ENCODE measurements around the gene PTH1R.
"Not testable (repeated sequence)": the region's sequence is repeated elsewhere in the genome, so short reads cannot be mapped to it uniquely, and the experiment has no call there.

The PTH1R gene

GRCh38 chr3:46909535-46910161 lies 32.1 kb downstream of the PTH1R start:
- H3K9ac ChIP-seq (ENCODE audit: low read depth, low read length): no peak overlapping the region
- H3K36me3 ChIP-seq (ENCODE audit: insufficient read depth, low read length): no peaks in the 10 kb centered on the region; the same call in 1 of the 2 replicates
- H3K9me3 ChIP-seq (ENCODE audit: control insufficient read depth, insufficient read depth, low read length): no peaks in the 10 kb centered on the region
- H3K4me1 ChIP-seq (ENCODE audit: insufficient read depth, low read length): no peaks in the 10 kb centered on the region

- Histone ChIP-seq H3K4me1 (ENCODE audit: insufficient read depth, low read length) (no peaks in the 10 kb centered on the region), H3K9ac (ENCODE audit: low read depth, low read length) (no peak overlapping the region), H3K36me3 (ENCODE audit: insufficient read depth, low read length) (no peaks in the 10 kb centered on the region; the same call in 1 of the 2 replicates), H3K9me3 (ENCODE audit: control insufficient read depth, insufficient read depth, low read length) (no peaks in the 10 kb centered on the region)
Measured at GRCh38 chr3:46910166-46910760, 32.7 kb downstream of the PTH1R start.

GRCh38 chr3:46910914-46911313 lies 33.4 kb downstream of the PTH1R start:
- H3K9ac ChIP-seq (ENCODE audit: low read depth, low read length); H3K9me3 ChIP-seq (ENCODE audit: control insufficient read depth, insufficient read depth, low read length); H3K4me1 ChIP-seq (ENCODE audit: insufficient read depth, low read length); H3K36me3 ChIP-seq (ENCODE audit: insufficient read depth, low read length): not testable (repeated sequence)

GRCh38 chr3:46912986-46913385 lies 35.5 kb downstream of the PTH1R start:
- Histone ChIP-seq H3K36me3 (ENCODE audit: insufficient read depth, low read length) (peaks cover 5% of the 10 kb centered on the region; the same call in 1 of the 2 replicates), H3K9ac (ENCODE audit: low read depth, low read length) (no peak overlapping the region), H3K4me1 (ENCODE audit: insufficient read depth, low read length) (no peaks in the 10 kb centered on the region), H3K9me3 (ENCODE audit: control insufficient read depth, insufficient read depth, low read length) (0 out of 2 replicates have a peak, but pooled peaks cover 7% of the 10 kb centered on the region)

GRCh38 chr3:46913644-46914043 lies 36.1 kb downstream of the PTH1R start:
- Histone ChIP-seq H3K36me3 (ENCODE audit: insufficient read depth, low read length) (peaks cover 9% of the 10 kb centered on the region; the same call in 1 of the 2 replicates), H3K9ac (ENCODE audit: low read depth, low read length) (no peak overlapping the region), H3K9me3 (ENCODE audit: control insufficient read depth, insufficient read depth, low read length) (peaks cover 12% of the 10 kb centered on the region; the same call in 1 of the 2 replicates), H3K4me1 (ENCODE audit: insufficient read depth, low read length) (no peaks in the 10 kb centered on the region)

- peaks cover 20% of the 10 kb centered on the region; the same call in 1 of the 2 replicates for H3K36me3 ChIP-seq (ENCODE audit: insufficient read depth, low read length)
- H3K9me3 ChIP-seq (ENCODE audit: control insufficient read depth, insufficient read depth, low read length): peaks cover 12% of the 10 kb centered on the region; the same call in 1 of the 2 replicates
- H3K9ac ChIP-seq (ENCODE audit: low read depth, low read length): no peak overlapping the region
- H3K4me1 ChIP-seq (ENCODE audit: insufficient read depth, low read length): no peaks in the 10 kb centered on the region
Measured at GRCh38 chr3:46914849-46915248, 37.3 kb downstream of the PTH1R start.

GRCh38 chr3:46915297-46915822 lies 37.8 kb downstream of the PTH1R start:
- Histone ChIP-seq H3K4me1 (ENCODE audit: insufficient read depth, low read length) (no peaks in the 10 kb centered on the region), H3K9me3 (ENCODE audit: control insufficient read depth, insufficient read depth, low read length) (peaks cover 12% of the 10 kb centered on the region; the same call in 1 of the 2 replicates), H3K9ac (ENCODE audit: low read depth, low read length) (no peak overlapping the region), H3K36me3 (ENCODE audit: insufficient read depth, low read length) (peaks cover 23% of the 10 kb centered on the region; the same call in 1 of the 2 replicates)

- H3K9me3 ChIP-seq (ENCODE audit: control insufficient read depth, insufficient read depth, low read length): peaks cover 12% of the 10 kb centered on the region; the same call in 1 of the 2 replicates
- H3K36me3 ChIP-seq (ENCODE audit: insufficient read depth, low read length): peaks cover 29% of the 10 kb centered on the region
- H3K9ac ChIP-seq (ENCODE audit: low read depth, low read length): no peak overlapping the region
- H3K4me1 ChIP-seq (ENCODE audit: insufficient read depth, low read length): no peaks in the 10 kb centered on the region
Measured at GRCh38 chr3:46916278-46916677, 38.8 kb downstream of the PTH1R start.

GRCh38 chr3:46916799-46917198 lies 39.3 kb downstream of the PTH1R start:
- Histone ChIP-seq H3K9ac (ENCODE audit: low read depth, low read length) (no peak overlapping the region), H3K9me3 (ENCODE audit: control insufficient read depth, insufficient read depth, low read length) (peaks cover 12% of the 10 kb centered on the region; the same call in 1 of the 2 replicates), H3K36me3 (ENCODE audit: insufficient read depth, low read length) (peaks cover 34% of the 10 kb centered on the region)

GRCh38 chr3:46917257-46917656 lies 39.7 kb downstream of the PTH1R start:
- Histone ChIP-seq H3K9me3 (ENCODE audit: control insufficient read depth, insufficient read depth, low read length) (peaks cover 12% of the 10 kb centered on the region; the same call in 1 of the 2 replicates), H3K36me3 (ENCODE audit: insufficient read depth, low read length) (peaks cover 35% of the 10 kb centered on the region), H3K4me1 (ENCODE audit: insufficient read depth, low read length) (no peaks in the 10 kb centered on the region), H3K9ac (ENCODE audit: low read depth, low read length) (no peak overlapping the region)

More at GRCh38 chr3:46916799-46917198, 39.3 kb downstream of the PTH1R start:
- H3K4me1 ChIP-seq (ENCODE audit: insufficient read depth, low read length): no peaks in the 10 kb centered on the region

GRCh38 chr3:46918202-46918601 lies 40.7 kb downstream of the PTH1R start:
- H3K36me3 ChIP-seq (ENCODE audit: insufficient read depth, low read length): peaks cover 43% of the 10 kb centered on the region
- H3K9ac ChIP-seq (ENCODE audit: low read depth, low read length): no peak overlapping the region
- peaks cover 12% of the 10 kb centered on the region; the same call in 1 of the 2 replicates for H3K9me3 ChIP-seq (ENCODE audit: control insufficient read depth, insufficient read depth, low read length)

GRCh38 chr3:46918634-46919033 lies 41.1 kb downstream of the PTH1R start:
- no peaks in the 10 kb centered on the region for H3K4me1 ChIP-seq (ENCODE audit: insufficient read depth, low read length)
- peaks cover 46% of the 10 kb centered on the region for H3K36me3 ChIP-seq (ENCODE audit: insufficient read depth, low read length)
- no peak overlapping the region for H3K9ac ChIP-seq (ENCODE audit: low read depth, low read length)
- peaks cover 12% of the 10 kb centered on the region; the same call in 1 of the 2 replicates for H3K9me3 ChIP-seq (ENCODE audit: control insufficient read depth, insufficient read depth, low read length)

More at GRCh38 chr3:46918202-46918601, 40.7 kb downstream of the PTH1R start:
- H3K4me1 ChIP-seq (ENCODE audit: insufficient read depth, low read length): no peaks in the 10 kb centered on the region

GRCh38 chr3:46921041-46921440 lies 43.5 kb downstream of the PTH1R start:
- H3K4me1 ChIP-seq (ENCODE audit: insufficient read depth, low read length): no peaks in the 10 kb centered on the region
- H3K9me3 ChIP-seq (ENCODE audit: control insufficient read depth, insufficient read depth, low read length): peaks cover 12% of the 10 kb centered on the region; the same call in 1 of the 2 replicates
- no peak overlapping the region for H3K9ac ChIP-seq (ENCODE audit: low read depth, low read length)
- H3K36me3 ChIP-seq (ENCODE audit: insufficient read depth, low read length): peaks cover 51% of the 10 kb centered on the region

GRCh38 chr3:46921871-46922271 lies 44.4 kb downstream of the PTH1R start:
- Histone ChIP-seq H3K9ac (ENCODE audit: low read depth, low read length) (no peak overlapping the region), H3K36me3 (ENCODE audit: insufficient read depth, low read length) (peaks cover 51% of the 10 kb centered on the region), H3K4me1 (ENCODE audit: insufficient read depth, low read length) (no peaks in the 10 kb centered on the region)

More at GRCh38 chr3:46921871-46922271, 44.4 kb downstream of the PTH1R start:
- H3K9me3 ChIP-seq (ENCODE audit: control insufficient read depth, insufficient read depth, low read length): peaks cover 12% of the 10 kb centered on the region; the same call in 1 of the 2 replicates
